Tibial nerve (tissue), 3 donors: ENCODE results near the gene SLC26A9.

Source experiments
- POLR2A ChIP-seq, 2 donors: fragments of 450-650 bp; IDR thresholded peaks; one replicate each; pipeline ENCODE4 v1.6.1; 2017; ENCODE audit warnings: antibody characterized with exemption in 2 of 2, mild to moderate bottlenecking in 2 of 2, moderate library complexity in 2 of 2
- TF ChIP-seq, protein P1 (sequence below), 5 experiments: fragments of 200-600 bp in 3 of 5; fragments of 450-650 bp in 2 of 5; sonication (generic) in 3 of 5; IDR thresholded peaks; one replicate each; pipeline ENCODE4 v1.5.1; 2016 to 2019; ENCODE audit warnings: antibody characterized with exemption in 5 of 5, mild to moderate bottlenecking in 3 of 5, moderate library complexity in 2 of 5

DNA sequence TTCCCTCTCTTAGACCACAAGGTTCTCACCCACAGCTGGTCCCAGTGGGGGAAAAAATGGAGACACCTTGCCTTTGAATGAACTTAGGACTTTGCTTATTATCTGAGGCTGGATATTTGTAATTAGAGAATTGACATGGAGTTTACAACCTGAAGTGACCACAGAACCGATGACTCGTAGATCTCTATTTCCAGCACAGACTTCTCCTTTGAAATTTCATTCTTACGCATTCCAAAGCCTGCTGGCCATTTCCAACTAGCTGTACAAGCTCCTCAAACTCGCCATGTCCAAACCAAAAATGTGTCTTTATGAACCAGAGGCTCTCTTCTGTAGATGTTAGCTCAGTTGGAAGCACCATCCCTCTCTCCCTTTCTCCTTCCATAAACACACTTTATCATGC is 48.0 kb upstream of the SLC26A9 start:
- TF ChIP-seq POLR2A (IDR thresholded peaks at IDR 0.05) = no peak
- TF ChIP-seq, protein P1, sequence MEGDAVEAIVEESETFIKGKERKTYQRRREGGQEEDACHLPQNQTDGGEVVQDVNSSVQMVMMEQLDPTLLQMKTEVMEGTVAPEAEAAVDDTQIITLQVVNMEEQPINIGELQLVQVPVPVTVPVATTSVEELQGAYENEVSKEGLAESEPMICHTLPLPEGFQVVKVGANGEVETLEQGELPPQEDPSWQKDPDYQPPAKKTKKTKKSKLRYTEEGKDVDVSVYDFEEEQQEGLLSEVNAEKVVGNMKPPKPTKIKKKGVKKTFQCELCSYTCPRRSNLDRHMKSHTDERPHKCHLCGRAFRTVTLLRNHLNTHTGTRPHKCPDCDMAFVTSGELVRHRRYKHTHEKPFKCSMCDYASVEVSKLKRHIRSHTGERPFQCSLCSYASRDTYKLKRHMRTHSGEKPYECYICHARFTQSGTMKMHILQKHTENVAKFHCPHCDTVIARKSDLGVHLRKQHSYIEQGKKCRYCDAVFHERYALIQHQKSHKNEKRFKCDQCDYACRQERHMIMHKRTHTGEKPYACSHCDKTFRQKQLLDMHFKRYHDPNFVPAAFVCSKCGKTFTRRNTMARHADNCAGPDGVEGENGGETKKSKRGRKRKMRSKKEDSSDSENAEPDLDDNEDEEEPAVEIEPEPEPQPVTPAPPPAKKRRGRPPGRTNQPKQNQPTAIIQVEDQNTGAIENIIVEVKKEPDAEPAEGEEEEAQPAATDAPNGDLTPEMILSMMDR (IDR thresholded peaks at IDR 0.05) = no peak
